Testis (tissue), 2 donors: ENCODE results near the gene MBP.

ENCODE experiments used
- CTCF ChIP-seq, 3 experiments: fragments of 450-650 bp in 2 of 3; fragments of 200-600 bp in 1 of 3; sonication (generic) in 1 of 3; IDR thresholded peaks; one replicate each; pipeline ENCODE4 v1.5.1; 2016 to 2019; ENCODE audit warnings: antibody characterized with exemption in 3 of 3, mild to moderate bottlenecking in 2 of 3, moderate library complexity in 1 of 3
- POLR2A ChIP-seq: fragments of 450-650 bp; IDR thresholded peaks from one replicate; pipeline ENCODE4 v1.6.1; 2017; ENCODE audit warnings: antibody characterized with exemption, mild to moderate bottlenecking, moderate library complexity

GRCh38 chr18:76985156-76985950 lies 147.2 kb downstream of the MBP start:
- TF ChIP-seq POLR2A (no peak), CTCF (IDR thresholded peaks at IDR 0.05) (no peak)
